Measurements from ENCODE around the gene JPT1. TPM values are rescaled to one million over a fixed set of nuclear protein-coding genes. Genes with fewer than 3 reads are reported as not detected.

Gene JPT1
- total and polyA plus RNA-seq, 2 donors (not counting 3 experiments of a cell fraction or from before 2014, with no cell fraction given), result 212 to 352 TPM

- Histone ChIP-seq H3K4me2 (ENCODE audit: insufficient read depth, low read length) (no peak overlapping the region), H3K9ac (replicated peaks; ENCODE audit: extremely low read depth, insufficient read depth, low read length) (no peak overlapping the region), H3K4me1 (ENCODE audit: control insufficient read depth, extremely low read depth, insufficient read depth, low read length) (peaks cover 7% of the 10 kb centered on the region), H3K79me2 (ENCODE audit: control insufficient read depth, insufficient read depth, low read length) (no peaks in the 10 kb centered on the region), H3K27ac (ENCODE audit: insufficient read depth, low read depth, low read length) (no peak overlapping the region), H3K9me1 (replicated peaks; ENCODE audit: control insufficient read depth, extremely low read depth, insufficient read depth, low read length) (no peaks in the 10 kb centered on the region), H3K36me3 (ENCODE audit: control insufficient read depth in 2 of 2, extremely low read depth in 1 of 2, insufficient read depth in 2 of 2, low read length in 2 of 2) (peaks cover 0 to 3% of the 10 kb centered on the region in 2 experiments), H2AFZ (ENCODE audit: low read depth, low read length) (no peak overlapping the region), H3K27me3 (ENCODE audit: control insufficient read depth in 2 of 2, insufficient read depth in 2 of 2, low read length in 2 of 2) (no peaks in the 10 kb centered on the region), H3K4me3 (replicated peaks in 1 of 3; ENCODE audit: insufficient read depth in 1 of 3, low read depth in 1 of 3, low read length in 3 of 3) (no peak overlapping the region), H4K20me1 (replicated peaks; ENCODE audit: control insufficient read depth, extremely low read depth, insufficient read depth, low read length) (no peaks in the 10 kb centered on the region), H3K9me3 (replicated peaks; ENCODE audit: control insufficient read depth, insufficient read depth, low read length) (no peaks in the 10 kb centered on the region)
- DNase-seq (ENCODE audit: low read depth, low spot score) (no peak), FAIRE-seq (no peak)
- BruUV-seq (replicated peaks), result no TSS peak
- dilution Hi-C loops (cut with MboI; ENCODE audit: extremely low pct_ligation_motif_present, low sequenced_read_pairs), result no loop called here
- intact Hi-C loops (cut with micrococcal nuclease), result no loop called here
- CTCF ChIA-PET, result interaction anchor here (2.1 to 5.5 kb wide), 8 partner anchors 10 to 123 kb away, joined by 42 to 257 read pairs (median 75); partner anchors contain the start of genes NT5C and NUP85
- TF ChIP-seq MYC (IDR thresholded peaks at IDR 0.05; ENCODE audit: low read depth, low read length), result no peak
- TF ChIP-seq POLR2A (IDR thresholded peaks at IDR 0.05; ENCODE audit: low read depth, low read length), result no peak
- TF ChIP-seq EZH2 (IDR thresholded peaks at IDR 0.05; ENCODE audit: borderline replicate concordance, low read depth, low read length, severe bottlenecking), result no peak
- TF ChIP-seq JUN (IDR thresholded peaks at IDR 0.05; ENCODE audit: borderline replicate concordance, insufficient read depth, insufficient read length, low read depth), result no peak
- TF ChIP-seq MAX (IDR thresholded peaks at IDR 0.05; ENCODE audit: insufficient read depth, insufficient read length), result no peak
- TF ChIP-seq GATA2 (IDR thresholded peaks at IDR 0.05; ENCODE audit: insufficient read depth, insufficient read length, low read depth, low read length), result no peak
- TF ChIP-seq FOS (IDR thresholded peaks at IDR 0.05; ENCODE audit: borderline replicate concordance, insufficient read depth, low read length), result no peak
- TF ChIP-seq, protein P1, sequence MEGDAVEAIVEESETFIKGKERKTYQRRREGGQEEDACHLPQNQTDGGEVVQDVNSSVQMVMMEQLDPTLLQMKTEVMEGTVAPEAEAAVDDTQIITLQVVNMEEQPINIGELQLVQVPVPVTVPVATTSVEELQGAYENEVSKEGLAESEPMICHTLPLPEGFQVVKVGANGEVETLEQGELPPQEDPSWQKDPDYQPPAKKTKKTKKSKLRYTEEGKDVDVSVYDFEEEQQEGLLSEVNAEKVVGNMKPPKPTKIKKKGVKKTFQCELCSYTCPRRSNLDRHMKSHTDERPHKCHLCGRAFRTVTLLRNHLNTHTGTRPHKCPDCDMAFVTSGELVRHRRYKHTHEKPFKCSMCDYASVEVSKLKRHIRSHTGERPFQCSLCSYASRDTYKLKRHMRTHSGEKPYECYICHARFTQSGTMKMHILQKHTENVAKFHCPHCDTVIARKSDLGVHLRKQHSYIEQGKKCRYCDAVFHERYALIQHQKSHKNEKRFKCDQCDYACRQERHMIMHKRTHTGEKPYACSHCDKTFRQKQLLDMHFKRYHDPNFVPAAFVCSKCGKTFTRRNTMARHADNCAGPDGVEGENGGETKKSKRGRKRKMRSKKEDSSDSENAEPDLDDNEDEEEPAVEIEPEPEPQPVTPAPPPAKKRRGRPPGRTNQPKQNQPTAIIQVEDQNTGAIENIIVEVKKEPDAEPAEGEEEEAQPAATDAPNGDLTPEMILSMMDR (IDR thresholded peaks at IDR 0.05; ENCODE audit: extremely low read depth in 1 of 2, insufficient read depth in 1 of 2, low read depth in 1 of 2, low read length in 2 of 2), result no peak
- POLR2A ChIA-PET, result no interaction called here
Observed at GRCh38 chr17:75115555-75115954, 38.8 kb downstream of the JPT1 start.
